Neural progenitor cell (in vitro differentiated cells): Measurements from ENCODE around the gene FASTKD1. TPM values are rescaled to one million over a fixed set of nuclear protein-coding genes. Genes with fewer than 3 reads are reported as not detected.
A peak's percentile ranks its signal among the peaks of the same experiment; 100 is the strongest.
"Not testable (repeated sequence)": the region's sequence is repeated elsewhere in the genome, so short reads cannot be mapped to it uniquely, and the experiment has no call there.

Experiments used
- DNase-seq: peaks from one replicate; pipeline ENCODE4 v3.0.0-alpha.2; 2016; ENCODE audit warnings: low spot score
- H2AFZ ChIP-seq: fragments of 200-600 bp; sonication (generic); replicated peaks from 2 replicates; pipeline ENCODE4 v1.6.1; 2016; ENCODE audit warnings: antibody characterized with exemption
- H3F3A ChIP-seq: fragments of 200-600 bp; sonication (generic); 2 replicates; pipeline ENCODE4 v1.6.1; 2016; ENCODE audit warnings: antibody characterized with exemption, low read depth
- H3K27ac ChIP-seq: fragments of 200-600 bp; sonication (generic); 2 replicates; pipeline ENCODE4 v1.5.1; 2016; ENCODE audit warnings: mild to moderate bottlenecking
- H3K27me3 ChIP-seq: fragments of 200-600 bp; sonication (generic); 2 replicates; pipeline ENCODE4 v1.6.1; 2016; ENCODE audit warnings: mild to moderate bottlenecking, moderate library complexity
- H3K36me3 ChIP-seq: fragments of 200-600 bp; sonication (generic); 2 replicates; pipeline ENCODE4 v1.5.1; 2016
- H3K4me1 ChIP-seq: fragments of 200-600 bp; sonication (generic); 2 replicates; pipeline ENCODE4 v1.6.1; 2016; ENCODE audit warnings: mixed run types
- H3K4me2 ChIP-seq: fragments of 200-600 bp; sonication (generic); 2 replicates; pipeline ENCODE4 v1.6.1; 2016
- H3K4me3 ChIP-seq: fragments of 200-600 bp; sonication (generic); 2 replicates; pipeline ENCODE4 v1.5.1; 2016
- H3K79me2 ChIP-seq: fragments of 200-600 bp; sonication (generic); 2 replicates; pipeline ENCODE4 v1.6.1; 2016; ENCODE audit warnings: low read depth
- H3K9ac ChIP-seq: fragments of 200-600 bp; sonication (generic); 2 replicates; pipeline ENCODE4 v1.6.1; 2016
- H3K9me3 ChIP-seq: fragments of 200-600 bp; sonication (generic); 2 replicates; pipeline ENCODE4 v1.5.1; 2016; ENCODE audit warnings: low read depth
- H4K20me1 ChIP-seq: fragments of 200-600 bp; sonication (generic); 2 replicates; pipeline ENCODE4 v1.6.1; 2016; ENCODE audit warnings: low read depth
- H3K27ac Mint-ChIP-seq: 3 replicates; pipeline ENCODE4 v1.8.0; 2021; ENCODE audit warnings: mixed read lengths
- H3K27me3 Mint-ChIP-seq: 2 replicates; pipeline ENCODE4 v1.8.0; 2022; ENCODE audit warnings: low read depth, mild to moderate bottlenecking, inconsistent platforms, moderate library complexity, mixed read lengths; ENCODE audit not compliant: insufficient read depth
- H3K36me3 Mint-ChIP-seq: 3 replicates; pipeline ENCODE4 v1.8.0; 2021; ENCODE audit warnings: mixed read lengths
- H3K4me1 Mint-ChIP-seq: 3 replicates; pipeline ENCODE4 v1.8.0; 2021; ENCODE audit warnings: mixed read lengths
- H3K4me3 Mint-ChIP-seq: 3 replicates; pipeline ENCODE4 v1.8.0; 2021; ENCODE audit warnings: mild to moderate bottlenecking, moderate library complexity, mixed read lengths
- H3K9me3 Mint-ChIP-seq: 3 replicates; pipeline ENCODE4 v1.8.0; 2020; ENCODE audit warnings: mixed read lengths
- CTCF ChIP-seq: fragments of 200-600 bp; sonication (generic); IDR thresholded peaks from 2 replicates; pipeline ENCODE4 v1.5.1; 2017; ENCODE audit warnings: antibody characterized with exemption, mild to moderate bottlenecking
- EZH2 ChIP-seq: fragments of 200-600 bp; sonication (generic); IDR thresholded peaks from 2 replicates; pipeline ENCODE4 v1.6.1; 2017; ENCODE audit warnings: antibody characterized with exemption, mild to moderate bottlenecking, moderate library complexity
- EZH2phosphoT487 ChIP-seq: fragments of 200-600 bp; sonication (generic); IDR thresholded peaks from 2 replicates; pipeline ENCODE4 v1.6.1; 2017; ENCODE audit warnings: antibody characterized with exemption
- total RNA-seq: library from RNA; depleted of rRNA; stranded (reverse); fragments of >200 nt; gene quantifications from 2 replicates; pipeline ENCODE4 v1.2.3, GENCODE V29; 2015; ENCODE audit warnings: low replicate concordance

The FASTKD1 gene
- total RNA-seq, 1 donor from 2014 or later = 60.3 TPM

- H3K36me3 Mint-ChIP-seq = peaks cover 6% of the 10 kb centered on the region
- peaks cover 15% of the 10 kb centered on the region for H3K4me1 Mint-ChIP-seq
These were observed 48.2 kb downstream of the FASTKD1 start for GRCh38 chr2:169525434-169525833.

GRCh38 chr2:169523681-169524080, 50.0 kb downstream of the FASTKD1 start:
- Histone ChIP-seq H3K79me2 (no peaks in the 10 kb centered on the region), H3K9me3 (no peaks in the 10 kb centered on the region), H3K9ac (no peak overlapping the region), H2AFZ (no peak overlapping the region), H3K4me1 (no peaks in the 10 kb centered on the region), H3K36me3 (no peaks in the 10 kb centered on the region), H3K4me3 (no peak overlapping the region), H3K4me2 (no peak overlapping the region), H3K27me3 (no peaks in the 10 kb centered on the region), H3F3A (no peaks in the 10 kb centered on the region), H4K20me1 (peaks cover 3% of the 10 kb centered on the region), H3K27ac (no peak overlapping the region)
- no peaks in the 10 kb centered on the region for H3K27me3 Mint-ChIP-seq
- peaks cover 15% of the 10 kb centered on the region for H3K4me1 Mint-ChIP-seq
- no peaks in the 10 kb centered on the region for H3K36me3 Mint-ChIP-seq
- no peak for TF ChIP-seq CTCF
- TF ChIP-seq EZH2phosphoT487 = no peak
- TF ChIP-seq EZH2 = no peak
- DNase-seq = no peak
- H3K9me3 Mint-ChIP-seq = no peaks in the 10 kb centered on the region
- no peak overlapping the region for H3K27ac Mint-ChIP-seq
- H3K4me3 Mint-ChIP-seq = no peak overlapping the region

More at GRCh38 chr2:169525434-169525833, 48.2 kb downstream of the FASTKD1 start:
- Histone ChIP-seq H3F3A (peaks cover 4% of the 10 kb centered on the region), H4K20me1 (peaks cover 3% of the 10 kb centered on the region), H3K36me3 (no peaks in the 10 kb centered on the region), H3K4me1 (no peaks in the 10 kb centered on the region), H3K27ac (no peak overlapping the region), H3K4me3 (no peak overlapping the region), H3K9ac (no peak overlapping the region), H2AFZ (no peak overlapping the region), H3K27me3 (no peaks in the 10 kb centered on the region), H3K9me3 (no peaks in the 10 kb centered on the region), H3K4me2 (no peak overlapping the region), H3K79me2 (no peaks in the 10 kb centered on the region)
- Mint-ChIP-seq H3K4me3 (no peak overlapping the region), H3K27me3 (no peaks in the 10 kb centered on the region), H3K9me3 (no peaks in the 10 kb centered on the region), H3K27ac (peak overlapping the region; percentile 14)
- DNase-seq = no peak
- TF ChIP-seq EZH2phosphoT487 (no peak), CTCF (no peak), EZH2 (no peak)

GRCh38 chr2:169520896-169521295, 52.8 kb downstream of the FASTKD1 start:
- no peaks in the 10 kb centered on the region for H3K79me2 ChIP-seq
- TF ChIP-seq EZH2 (no peak), CTCF (no peak), EZH2phosphoT487 (no peak)
- H3K36me3 ChIP-seq = no peaks in the 10 kb centered on the region
- no peak overlapping the region for H3K4me2 ChIP-seq
- H3K9ac ChIP-seq = no peak overlapping the region
- no peaks in the 10 kb centered on the region for H3K9me3 ChIP-seq
- Mint-ChIP-seq H3K4me1 (peaks cover 13% of the 10 kb centered on the region), H3K36me3 (no peaks in the 10 kb centered on the region), H3K27me3 (no peaks in the 10 kb centered on the region), H3K9me3 (no peaks in the 10 kb centered on the region), H3K4me3 (no peak overlapping the region), H3K27ac (no peak overlapping the region)
- H2AFZ ChIP-seq = no peak overlapping the region
- no peaks in the 10 kb centered on the region for H3F3A ChIP-seq
- no peaks in the 10 kb centered on the region for H4K20me1 ChIP-seq
- H3K4me1 ChIP-seq = no peaks in the 10 kb centered on the region
- H3K27ac ChIP-seq = no peak overlapping the region
- no peak overlapping the region for H3K4me3 ChIP-seq
- DNase-seq = no peak
- H3K27me3 ChIP-seq = no peaks in the 10 kb centered on the region

GRCh38 chr2:169516488-169516995, 57.1 kb downstream of the FASTKD1 start:
- H3K4me3 Mint-ChIP-seq, DNase-seq, H3K4me1 ChIP-seq, H3K4me3 ChIP-seq, H2AFZ ChIP-seq, H3K79me2 ChIP-seq, H3K9ac ChIP-seq, H3K27me3 ChIP-seq, H3K4me2 ChIP-seq, H3K27ac ChIP-seq, H3K36me3 ChIP-seq, H4K20me1 ChIP-seq, H3F3A ChIP-seq, H3K27ac Mint-ChIP-seq, H3K9me3 Mint-ChIP-seq, H3K4me1 Mint-ChIP-seq, H3K36me3 Mint-ChIP-seq, H3K9me3 ChIP-seq, H3K27me3 Mint-ChIP-seq: not testable (repeated sequence)

- not testable (repeated sequence) for H3K4me3 Mint-ChIP-seq, H4K20me1 ChIP-seq
These were observed 58.9 kb downstream of the FASTKD1 start for GRCh38 chr2:169514758-169515157.

More at GRCh38 chr2:169514758-169515157, 58.9 kb downstream of the FASTKD1 start:
- not testable (repeated sequence) for H3K9me3 Mint-ChIP-seq, DNase-seq, H3K27me3 ChIP-seq, H3K27me3 Mint-ChIP-seq, H3K36me3 ChIP-seq, H3F3A ChIP-seq, H3K79me2 ChIP-seq, H2AFZ ChIP-seq, H3K4me1 ChIP-seq, H3K9ac ChIP-seq, H3K9me3 ChIP-seq, H3K4me2 ChIP-seq, H3K27ac ChIP-seq, H3K36me3 Mint-ChIP-seq, H3K4me3 ChIP-seq, H3K27ac Mint-ChIP-seq
- H3K4me1 Mint-ChIP-seq = peaks cover 21% of the 10 kb centered on the region
